ENCODE measurements around the gene POFUT1. TPM values are rescaled to one million over a fixed set of nuclear protein-coding genes. Genes with fewer than 3 reads are reported as not detected.
A peak's percentile ranks its signal among the peaks of the same experiment; 100 is the strongest.
"Not testable (repeated sequence)": the region's sequence is repeated elsewhere in the genome, so short reads cannot be mapped to it uniquely, and the experiment has no call there.

The POFUT1 gene
- polyA plus RNA-seq, 2 donors: 5.2 to 7.8 TPM

- 67 to 70% methylated on average over 6 of the region's 6 CpGs for WGBS, 2 donors
- H3K27me3 ChIP-seq (ENCODE audit: control insufficient read depth in 1 of 2, insufficient read depth in 2 of 2, low read length in 2 of 2): no peaks in the 10 kb centered on the region
- H3K9me3 ChIP-seq (ENCODE audit: control insufficient read depth in 2 of 2, insufficient read depth in 1 of 2, low read depth in 1 of 2, low read length in 1 of 2): no peaks in the 10 kb centered on the region
- no peak overlapping the region for H3K27ac ChIP-seq (ENCODE audit: low read depth in 2 of 2, low read length in 1 of 2)
- peaks cover 17 to 22% of the 10 kb centered on the region in 2 donors for H3K36me3 ChIP-seq (ENCODE audit: control insufficient read depth in 2 of 2, insufficient read depth in 2 of 2, low read length in 1 of 2)
- H3K4me3 ChIP-seq (ENCODE audit: low read depth in 1 of 2, low read length in 2 of 2): no peak overlapping the region
- H3K4me1 ChIP-seq (ENCODE audit: control insufficient read depth in 2 of 2, insufficient read depth in 2 of 2, low read length in 1 of 2): peaks cover 3 to 7% of the 10 kb centered on the region in 2 donors
Measured at GRCh38 chr20:32193996-32194395, 13.7 kb upstream of the POFUT1 start.

- no peaks in the 10 kb centered on the region for H3K9me3 ChIP-seq (ENCODE audit: control insufficient read depth in 2 of 2, insufficient read depth in 1 of 2, low read depth in 1 of 2, low read length in 1 of 2)
- WGBS, 2 donors: 53 to 56% methylated on average over 7 of the region's 7 CpGs
- no peaks in the 10 kb centered on the region for H3K4me1 ChIP-seq (ENCODE audit: control insufficient read depth in 2 of 2, insufficient read depth in 2 of 2, low read length in 1 of 2)
- no peaks in the 10 kb centered on the region for H3K27me3 ChIP-seq (ENCODE audit: control insufficient read depth in 1 of 2, insufficient read depth in 2 of 2, low read length in 2 of 2)
- H3K36me3 ChIP-seq (ENCODE audit: control insufficient read depth in 2 of 2, insufficient read depth in 2 of 2, low read length in 1 of 2): peaks cover 20 to 30% of the 10 kb centered on the region in 2 donors
- no peak overlapping the region for H3K4me3 ChIP-seq (ENCODE audit: low read depth in 1 of 2, low read length in 2 of 2)
- no peak overlapping the region for H3K27ac ChIP-seq (ENCODE audit: low read depth in 2 of 2, low read length in 1 of 2)
Measured at GRCh38 chr20:32195581-32195980, 12.1 kb upstream of the POFUT1 start.

- H3K27me3 ChIP-seq (ENCODE audit: control insufficient read depth in 1 of 2, insufficient read depth in 2 of 2, low read length in 2 of 2); H3K27ac ChIP-seq (ENCODE audit: low read depth in 2 of 2, low read length in 1 of 2); H3K4me1 ChIP-seq (ENCODE audit: control insufficient read depth in 2 of 2, insufficient read depth in 2 of 2, low read length in 1 of 2); H3K9me3 ChIP-seq (ENCODE audit: control insufficient read depth in 2 of 2, insufficient read depth in 1 of 2, low read depth in 1 of 2, low read length in 1 of 2); H3K4me3 ChIP-seq (ENCODE audit: low read depth in 1 of 2, low read length in 2 of 2): not testable (repeated sequence)
- 96% methylated on average over 11 of the region's 11 CpGs for WGBS, 2 donors
- peaks cover 26 to 36% of the 10 kb centered on the region in 2 donors for H3K36me3 ChIP-seq (ENCODE audit: control insufficient read depth in 2 of 2, insufficient read depth in 2 of 2, low read length in 1 of 2)
Measured at GRCh38 chr20:32196613-32197012, 11.1 kb upstream of the POFUT1 start.

GRCh38 chr20:32197136-32197535 is 10.5 kb upstream of the POFUT1 start:
- not testable (repeated sequence) for H3K4me3 ChIP-seq (ENCODE audit: low read depth in 1 of 2, low read length in 2 of 2); H3K9me3 ChIP-seq (ENCODE audit: control insufficient read depth in 2 of 2, insufficient read depth in 1 of 2, low read depth in 1 of 2, low read length in 1 of 2); H3K27ac ChIP-seq (ENCODE audit: low read depth in 2 of 2, low read length in 1 of 2); H3K27me3 ChIP-seq (ENCODE audit: control insufficient read depth in 1 of 2, insufficient read depth in 2 of 2, low read length in 2 of 2); H3K4me1 ChIP-seq (ENCODE audit: control insufficient read depth in 2 of 2, insufficient read depth in 2 of 2, low read length in 1 of 2)
- 91% methylated on average over 20 of the region's 20 CpGs for WGBS, 2 donors
- peaks cover 26 to 39% of the 10 kb centered on the region in 2 donors for H3K36me3 ChIP-seq (ENCODE audit: control insufficient read depth in 2 of 2, insufficient read depth in 2 of 2, low read length in 1 of 2)

GRCh38 chr20:32199006-32199405 is 8.7 kb upstream of the POFUT1 start:
- Histone ChIP-seq H3K4me1 (ENCODE audit: control insufficient read depth in 2 of 2, insufficient read depth in 2 of 2, low read length in 1 of 2) (peaks cover 4 to 6% of the 10 kb centered on the region in 2 donors), H3K9me3 (ENCODE audit: control insufficient read depth in 2 of 2, insufficient read depth in 1 of 2, low read depth in 1 of 2, low read length in 1 of 2) (no peaks in the 10 kb centered on the region), H3K27me3 (ENCODE audit: control insufficient read depth in 1 of 2, insufficient read depth in 2 of 2, low read length in 2 of 2) (no peaks in the 10 kb centered on the region), H3K27ac (ENCODE audit: low read depth in 2 of 2, low read length in 1 of 2) (no peak overlapping the region), H3K36me3 (ENCODE audit: control insufficient read depth in 2 of 2, insufficient read depth in 2 of 2, low read length in 1 of 2) (peaks cover 26 to 39% of the 10 kb centered on the region in 2 donors), H3K4me3 (ENCODE audit: low read depth in 1 of 2, low read length in 2 of 2) (no peak overlapping the region)
- 67 to 83% methylated on average over 4 of the region's 4 CpGs for WGBS, 2 donors

- Histone ChIP-seq H3K27me3 (ENCODE audit: control insufficient read depth in 1 of 2, insufficient read depth in 2 of 2, low read length in 2 of 2) (no peaks in the 10 kb centered on the region), H3K9me3 (ENCODE audit: control insufficient read depth in 2 of 2, insufficient read depth in 1 of 2, low read depth in 1 of 2, low read length in 1 of 2) (no peaks in the 10 kb centered on the region), H3K27ac (ENCODE audit: low read depth in 2 of 2, low read length in 1 of 2) (peak overlapping the region in 1 of 2 donors; percentile 67), H3K36me3 (ENCODE audit: control insufficient read depth in 2 of 2, insufficient read depth in 2 of 2, low read length in 1 of 2) (peaks cover 17 to 29% of the 10 kb centered on the region in 2 donors), H3K4me1 (ENCODE audit: control insufficient read depth in 2 of 2, insufficient read depth in 2 of 2, low read length in 1 of 2) (peaks cover 6 to 9% of the 10 kb centered on the region in 2 donors), H3K4me3 (ENCODE audit: low read depth in 1 of 2, low read length in 2 of 2) (no peak overlapping the region)
- WGBS, 2 donors: 70 to 82% methylated on average over 4 of the region's 4 CpGs
Measured at GRCh38 chr20:32201296-32201976, 6.2 kb upstream of the POFUT1 start.

- H3K4me1 ChIP-seq (ENCODE audit: control insufficient read depth in 2 of 2, insufficient read depth in 2 of 2, low read length in 1 of 2): peaks cover 8 to 9% of the 10 kb centered on the region in 2 donors
- peak overlapping the region in 1 of 2 donors; percentile 67 for H3K27ac ChIP-seq (ENCODE audit: low read depth in 2 of 2, low read length in 1 of 2)
- H3K36me3 ChIP-seq (ENCODE audit: control insufficient read depth in 2 of 2, insufficient read depth in 2 of 2, low read length in 1 of 2): peaks cover 14 to 25% of the 10 kb centered on the region in 2 donors
- no peaks in the 10 kb centered on the region for H3K9me3 ChIP-seq (ENCODE audit: control insufficient read depth in 2 of 2, insufficient read depth in 1 of 2, low read depth in 1 of 2, low read length in 1 of 2)
- H3K4me3 ChIP-seq (ENCODE audit: low read depth in 1 of 2, low read length in 2 of 2): no peak overlapping the region
- 63 to 69% methylated on average over 8 of the region's 8 CpGs for WGBS, 2 donors
- no peaks in the 10 kb centered on the region for H3K27me3 ChIP-seq (ENCODE audit: control insufficient read depth in 1 of 2, insufficient read depth in 2 of 2, low read length in 2 of 2)
Measured at GRCh38 chr20:32201977-32202363, 5.7 kb upstream of the POFUT1 start.

- Histone ChIP-seq H3K4me3 (ENCODE audit: low read depth in 1 of 2, low read length in 2 of 2) (peak overlapping the region in 1 of 2 donors; percentile 100), H3K9me3 (ENCODE audit: control insufficient read depth in 2 of 2, insufficient read depth in 1 of 2, low read depth in 1 of 2, low read length in 1 of 2) (no peaks in the 10 kb centered on the region), H3K27me3 (ENCODE audit: control insufficient read depth in 1 of 2, insufficient read depth in 2 of 2, low read length in 2 of 2) (no peaks in the 10 kb centered on the region), H3K27ac (ENCODE audit: low read depth in 2 of 2, low read length in 1 of 2) (peak overlapping the region; percentile 93 to 94), H3K4me1 (ENCODE audit: control insufficient read depth in 2 of 2, insufficient read depth in 2 of 2, low read length in 1 of 2) (peaks cover 8 to 9% of the 10 kb centered on the region in 2 donors), H3K36me3 (ENCODE audit: control insufficient read depth in 2 of 2, insufficient read depth in 2 of 2, low read length in 1 of 2) (peaks cover 9 to 18% of the 10 kb centered on the region in 2 donors)
- 43 to 44% methylated on average over 11 of the region's 11 CpGs for WGBS, 2 donors
Measured at GRCh38 chr20:32203356-32204204, 4.1 kb upstream of the POFUT1 start.

- Histone ChIP-seq H3K4me3 (ENCODE audit: low read depth in 1 of 2, low read length in 2 of 2) (peak overlapping the region in 1 of 2 donors; percentile 100), H3K9me3 (ENCODE audit: control insufficient read depth in 2 of 2, insufficient read depth in 1 of 2, low read depth in 1 of 2, low read length in 1 of 2) (no peaks in the 10 kb centered on the region), H3K4me1 (ENCODE audit: control insufficient read depth in 2 of 2, insufficient read depth in 2 of 2, low read length in 1 of 2) (peaks cover 8 to 13% of the 10 kb centered on the region in 2 donors), H3K27me3 (ENCODE audit: control insufficient read depth in 1 of 2, insufficient read depth in 2 of 2, low read length in 2 of 2) (no peaks in the 10 kb centered on the region), H3K36me3 (ENCODE audit: control insufficient read depth in 2 of 2, insufficient read depth in 2 of 2, low read length in 1 of 2) (peaks cover 9 to 12% of the 10 kb centered on the region in 2 donors), H3K27ac (ENCODE audit: low read depth in 2 of 2, low read length in 1 of 2) (peak overlapping the region; percentile 93 to 94)
- 25 to 32% methylated on average over 4 of the region's 4 CpGs for WGBS, 2 donors
Measured at GRCh38 chr20:32204205-32205109, 3.2 kb upstream of the POFUT1 start.

Data from esophagus (tissue), 2 donors.